Activated CD8-positive, alpha-beta memory T cell treated with anti-CD3 and anti-CD28 coated beads, Interleukin-2, amount 50 U/mL, for 4 hours (primary cell): ENCODE data around the gene STRIP1.

ENCODE experiments used
- DNase-seq: peaks from one replicate; pipeline ENCODE4 v3.0.0-alpha.2; 2020

STRIP1 gene

DNA sequence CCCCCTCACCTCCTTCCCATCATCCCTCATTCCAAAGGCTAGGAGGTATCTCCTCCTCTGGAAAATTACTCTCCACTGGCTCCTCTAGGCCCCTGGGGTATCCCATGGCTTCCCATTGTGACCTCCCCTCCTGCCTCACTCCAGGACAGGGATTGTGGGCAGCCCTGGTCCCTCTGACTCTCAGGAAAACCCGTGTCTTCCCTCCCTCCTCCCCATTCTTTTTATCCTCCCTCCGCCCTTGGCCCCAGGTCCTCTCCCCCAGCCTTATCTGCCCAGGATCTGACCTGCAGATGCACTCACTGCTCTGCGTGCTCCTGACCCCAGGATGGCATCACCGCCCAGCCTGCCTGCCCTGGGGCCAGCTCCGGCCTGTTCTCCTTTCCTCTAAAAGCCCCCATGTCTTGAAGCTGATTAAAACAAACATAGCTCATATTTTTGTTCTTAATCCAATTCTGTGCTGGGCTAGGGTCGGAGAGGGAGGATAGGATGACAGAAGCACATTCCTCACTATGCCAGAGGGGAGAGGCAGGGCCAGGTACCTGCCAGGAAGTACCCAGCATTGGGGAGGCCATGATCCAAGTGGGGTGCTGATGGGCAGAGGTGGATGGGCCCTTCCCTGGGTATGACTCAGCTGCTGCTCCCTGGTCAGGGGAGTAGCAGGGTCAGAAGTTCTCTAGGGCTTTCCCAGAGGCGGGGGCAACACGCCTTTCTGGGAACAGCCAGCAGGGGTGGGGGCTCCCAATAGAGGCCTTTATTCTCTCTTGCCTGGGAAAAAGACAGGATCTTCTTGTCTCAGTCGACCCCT is 64.0 kb downstream of the STRIP1 start:
- DNase-seq = no peak

DNA sequence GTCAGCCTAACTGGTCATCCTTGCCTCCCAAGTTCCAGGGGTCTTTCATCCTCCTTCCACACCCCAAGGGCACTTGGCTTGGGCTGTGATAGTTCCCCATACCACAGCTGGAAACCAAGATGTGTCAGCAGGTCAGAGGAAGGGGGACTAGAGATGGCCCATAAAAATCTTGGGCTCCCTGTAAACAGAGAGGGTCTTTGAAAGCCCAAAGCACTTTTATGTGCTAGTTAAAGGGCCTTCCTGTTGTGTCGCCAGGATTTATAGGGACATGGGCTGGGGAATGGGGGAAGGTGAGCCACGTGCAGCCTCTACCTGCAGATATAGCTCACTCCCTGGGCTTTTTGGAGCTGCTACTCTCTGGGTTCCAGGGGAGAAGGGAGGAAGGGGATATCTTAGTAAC is 65.9 kb downstream of the STRIP1 start:
- DNase-seq = no peak

DNA sequence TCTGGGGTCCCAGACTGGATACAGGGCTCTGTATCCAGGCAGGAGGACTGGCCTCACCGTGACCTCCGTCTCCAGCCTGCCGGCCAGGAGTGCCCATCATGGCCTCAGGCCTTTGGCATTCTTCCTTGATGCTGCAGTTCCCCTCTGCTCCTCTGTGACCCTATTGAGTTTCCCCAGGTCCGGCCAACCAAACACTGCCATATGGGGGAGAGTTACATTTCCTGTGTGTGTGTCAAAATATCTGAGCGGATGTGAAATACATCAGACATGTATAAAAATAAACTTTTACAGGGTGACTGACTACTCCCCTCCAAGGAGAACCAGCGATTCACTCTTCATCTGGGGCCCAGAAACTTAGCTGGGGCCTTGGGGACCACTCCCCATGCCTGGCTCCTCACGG is 67.7 kb downstream of the STRIP1 start:
- DNase-seq = no peak
